HK-2 (cell line): Measurements from ENCODE around the gene TMCC1.
"Not testable (repeated sequence)": the region's sequence is repeated elsewhere in the genome, so short reads cannot be mapped to it uniquely, and the experiment has no call there.

Source experiments
- DNase-seq: peaks from one replicate; pipeline ENCODE4 v3.0.0-alpha.2; 2018; ENCODE audit not compliant: unreplicated experiment

TMCC1 gene

GRCh38 chr3:129773691-129774663, 119.5 kb downstream of the TMCC1 start:
- no peak for DNase-seq

- no peak for DNase-seq
These were observed 122.9 kb downstream of the TMCC1 start for GRCh38 chr3:129770604-129771003.

- DNase-seq: no peak
These were observed 123.9 kb downstream of the TMCC1 start for GRCh38 chr3:129769616-129770015.

GRCh38 chr3:129768728-129769127, 124.8 kb downstream of the TMCC1 start:
- no peak for DNase-seq

GRCh38 chr3:129766135-129766534, 127.4 kb downstream of the TMCC1 start:
- DNase-seq: no peak

GRCh38 chr3:129764090-129764489, 129.4 kb downstream of the TMCC1 start:
- DNase-seq: no peak

- DNase-seq: no peak
These were observed 134.7 kb downstream of the TMCC1 start for GRCh38 chr3:129758785-129759320.

- DNase-seq: no peak
These were observed 135.2 kb downstream of the TMCC1 start for GRCh38 chr3:129758306-129758705.

GRCh38 chr3:129756871-129757270, 136.6 kb downstream of the TMCC1 start:
- DNase-seq: no peak

GRCh38 chr3:129751105-129751504, 142.4 kb downstream of the TMCC1 start:
- DNase-seq: not testable (repeated sequence)

- no peak for DNase-seq
These were observed 143.8 kb downstream of the TMCC1 start for GRCh38 chr3:129749692-129750091.

GRCh38 chr3:129747992-129748391, 145.5 kb downstream of the TMCC1 start:
- DNase-seq: no peak

GRCh38 chr3:129747136-129747535, 146.4 kb downstream of the TMCC1 start:
- no peak for DNase-seq

GRCh38 chr3:129746629-129747028, 146.9 kb downstream of the TMCC1 start:
- no peak for DNase-seq

GRCh38 chr3:129745253-129745652, 148.3 kb downstream of the TMCC1 start:
- DNase-seq: no peak

- no peak for DNase-seq
These were observed 151.7 kb downstream of the TMCC1 start for GRCh38 chr3:129741794-129742193.

GRCh38 chr3:129740090-129740489, 153.4 kb downstream of the TMCC1 start:
- no peak for DNase-seq

GRCh38 chr3:129739634-129740033, 153.9 kb downstream of the TMCC1 start:
- no peak for DNase-seq

GRCh38 chr3:129738172-129738571, 155.3 kb downstream of the TMCC1 start:
- DNase-seq: no peak

- no peak for DNase-seq
These were observed 157.4 kb downstream of the TMCC1 start for GRCh38 chr3:129736070-129736469.

- DNase-seq: no peak
These were observed 157.9 kb downstream of the TMCC1 start for GRCh38 chr3:129735638-129736037.

GRCh38 chr3:129734449-129734848, 159.1 kb downstream of the TMCC1 start:
- DNase-seq: no peak

GRCh38 chr3:129732200-129732876, 161.2 kb downstream of the TMCC1 start:
- no peak for DNase-seq
